GM12873 (cell line): ENCODE results near the gene UBASH3B.

Source experiments
- TF ChIP-seq, protein P1 (sequence below): IDR thresholded peaks from 2 replicates; pipeline ENCODE4 v1.5.1; 2012; ENCODE audit warnings: low read depth, mild to moderate bottlenecking, moderate library complexity, low read length, control low read depth; ENCODE audit not compliant: insufficient read depth; ENCODE audit errors: missing control alignments

The UBASH3B gene

DNA sequence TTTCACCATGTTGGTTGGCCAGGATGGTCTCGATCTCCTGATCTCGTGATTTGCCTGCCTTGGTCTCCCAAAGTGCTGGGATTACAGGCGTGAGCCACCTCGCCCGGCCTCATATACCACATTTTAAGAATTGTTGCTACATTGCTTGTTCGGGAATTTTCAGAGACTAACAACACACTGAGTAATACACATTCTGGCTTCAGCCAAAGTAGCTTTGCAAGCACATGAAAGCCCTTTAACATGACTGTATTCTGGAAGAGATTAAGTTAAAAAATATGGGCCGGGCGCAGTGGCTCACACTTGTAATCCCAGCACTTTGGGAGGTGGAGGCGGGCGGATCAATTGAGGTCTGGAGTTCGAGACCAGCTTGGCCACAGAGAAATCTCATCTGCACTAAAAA, 197.7 kb downstream of the UBASH3B start:
- TF ChIP-seq, protein P1, sequence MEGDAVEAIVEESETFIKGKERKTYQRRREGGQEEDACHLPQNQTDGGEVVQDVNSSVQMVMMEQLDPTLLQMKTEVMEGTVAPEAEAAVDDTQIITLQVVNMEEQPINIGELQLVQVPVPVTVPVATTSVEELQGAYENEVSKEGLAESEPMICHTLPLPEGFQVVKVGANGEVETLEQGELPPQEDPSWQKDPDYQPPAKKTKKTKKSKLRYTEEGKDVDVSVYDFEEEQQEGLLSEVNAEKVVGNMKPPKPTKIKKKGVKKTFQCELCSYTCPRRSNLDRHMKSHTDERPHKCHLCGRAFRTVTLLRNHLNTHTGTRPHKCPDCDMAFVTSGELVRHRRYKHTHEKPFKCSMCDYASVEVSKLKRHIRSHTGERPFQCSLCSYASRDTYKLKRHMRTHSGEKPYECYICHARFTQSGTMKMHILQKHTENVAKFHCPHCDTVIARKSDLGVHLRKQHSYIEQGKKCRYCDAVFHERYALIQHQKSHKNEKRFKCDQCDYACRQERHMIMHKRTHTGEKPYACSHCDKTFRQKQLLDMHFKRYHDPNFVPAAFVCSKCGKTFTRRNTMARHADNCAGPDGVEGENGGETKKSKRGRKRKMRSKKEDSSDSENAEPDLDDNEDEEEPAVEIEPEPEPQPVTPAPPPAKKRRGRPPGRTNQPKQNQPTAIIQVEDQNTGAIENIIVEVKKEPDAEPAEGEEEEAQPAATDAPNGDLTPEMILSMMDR: no peak

DNA sequence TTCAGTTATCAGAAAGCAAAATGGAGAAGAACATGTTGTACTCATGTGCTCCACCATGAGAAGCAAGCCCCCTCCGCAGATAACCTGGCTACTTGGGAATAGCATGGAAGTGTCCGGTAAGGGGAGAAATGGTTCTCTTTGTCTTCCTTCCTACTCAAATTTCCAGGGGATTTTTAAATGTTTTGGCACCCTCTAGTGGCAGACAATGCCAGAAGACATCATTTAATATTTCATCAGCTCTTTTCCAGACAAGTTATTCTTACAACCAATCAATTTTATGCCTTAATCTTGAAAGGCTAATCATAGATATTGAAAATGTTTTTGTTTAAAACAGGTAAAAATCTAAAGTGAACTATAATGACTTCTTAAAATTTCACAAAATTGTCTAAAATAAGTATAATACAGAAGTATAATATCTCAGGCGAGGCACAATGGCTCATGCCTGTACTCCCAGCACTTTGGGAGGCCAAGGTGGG, 198.5 kb downstream of the UBASH3B start:
- TF ChIP-seq, protein P1: peak; percentile 56

DNA sequence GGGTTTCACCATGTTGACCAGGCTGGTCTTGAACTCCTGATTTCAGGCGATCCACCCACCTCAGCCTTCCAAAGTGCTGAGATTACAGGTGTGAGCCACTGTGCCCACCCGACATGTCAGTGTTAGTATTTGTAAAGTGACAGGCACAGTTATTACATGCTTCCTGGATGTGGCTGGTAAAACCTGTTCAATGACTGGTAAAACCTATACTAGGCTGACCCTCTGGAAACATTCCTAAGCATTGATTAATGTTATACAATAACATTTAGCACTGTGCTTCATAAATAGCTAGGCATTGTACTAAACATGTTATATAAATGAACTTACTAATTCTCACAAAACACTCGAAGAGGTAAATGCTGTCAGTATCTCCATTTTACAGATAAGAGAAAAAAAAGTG, 206.1 kb downstream of the UBASH3B start:
- TF ChIP-seq, protein P1: no peak

DNA sequence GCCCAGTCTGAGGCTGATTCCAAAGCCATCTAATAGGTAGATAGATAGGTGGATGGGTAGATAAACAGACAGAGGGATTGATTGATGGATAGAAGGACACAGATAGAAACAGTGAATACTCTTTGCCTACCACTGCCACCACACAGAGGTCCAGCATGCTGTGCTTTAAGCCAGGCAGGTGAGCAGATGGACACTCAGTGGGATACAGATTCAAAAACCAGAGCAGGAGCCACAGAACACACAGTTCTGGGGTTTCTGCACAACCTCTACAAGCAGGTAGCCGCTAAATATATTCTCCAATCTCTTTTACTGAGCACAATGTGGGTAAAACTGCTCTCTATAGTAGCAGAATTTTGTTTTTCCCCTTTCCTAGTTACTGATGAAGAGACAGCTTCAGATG, 206.6 kb downstream of the UBASH3B start:
- TF ChIP-seq, protein P1: no peak

DNA sequence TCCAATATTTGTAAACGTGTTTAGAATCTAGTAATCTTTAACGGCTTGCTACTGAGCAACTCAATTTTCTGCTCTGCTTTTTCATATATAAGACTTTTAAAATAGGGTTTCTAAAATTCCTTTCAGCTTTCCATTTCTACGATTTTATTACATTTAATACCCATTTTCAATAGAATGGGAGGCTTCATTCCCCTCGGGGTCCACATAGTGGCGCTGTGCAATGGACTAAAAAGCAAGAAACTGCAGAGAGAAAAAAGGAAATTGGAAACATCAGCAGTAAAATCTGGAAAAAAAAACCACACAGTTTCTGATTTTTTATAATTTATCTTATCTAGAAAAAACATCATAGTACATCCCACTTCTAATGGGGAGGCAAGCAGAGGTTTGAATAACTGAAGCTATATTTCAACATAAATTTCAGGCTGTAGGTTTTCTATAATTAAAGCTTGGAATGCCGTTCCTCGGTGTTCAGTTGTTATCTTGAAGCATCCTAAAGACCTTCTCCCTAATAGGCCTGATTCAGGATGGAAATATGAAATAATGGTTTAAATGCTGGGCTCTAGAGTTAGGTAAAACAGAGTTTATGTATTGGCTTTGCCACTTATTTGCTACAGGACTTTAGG, 208.3 kb downstream of the UBASH3B start:
- TF ChIP-seq, protein P1: peak; percentile 63
